HT1080 (cell line): ENCODE measurements around the gene CEMIP. TPM values are rescaled to one million over a fixed set of nuclear protein-coding genes. Genes with fewer than 3 reads are reported as not detected.

Source experiments
- DNase-seq: peaks from one replicate; pipeline ENCODE4 v3.0.0-alpha.2; 2015; ENCODE audit warnings: low read depth
- polyA plus RNA-seq, 2 experiments: library from polyadenylated mRNA; depleted of rRNA; stranded (reverse); fragments of >200 nt; gene quantifications; 2 replicates each; pipeline ENCODE4 v1.2.3, GENCODE V29; 2015
- total RNA-seq: library from RNA; depleted of rRNA; stranded (reverse); fragments of >200 nt; shearing (Covaris generic); gene quantifications from 2 replicates; pipeline ENCODE4 v1.2.3, GENCODE V29; 2014; rRNA removed

The CEMIP gene, protein sequence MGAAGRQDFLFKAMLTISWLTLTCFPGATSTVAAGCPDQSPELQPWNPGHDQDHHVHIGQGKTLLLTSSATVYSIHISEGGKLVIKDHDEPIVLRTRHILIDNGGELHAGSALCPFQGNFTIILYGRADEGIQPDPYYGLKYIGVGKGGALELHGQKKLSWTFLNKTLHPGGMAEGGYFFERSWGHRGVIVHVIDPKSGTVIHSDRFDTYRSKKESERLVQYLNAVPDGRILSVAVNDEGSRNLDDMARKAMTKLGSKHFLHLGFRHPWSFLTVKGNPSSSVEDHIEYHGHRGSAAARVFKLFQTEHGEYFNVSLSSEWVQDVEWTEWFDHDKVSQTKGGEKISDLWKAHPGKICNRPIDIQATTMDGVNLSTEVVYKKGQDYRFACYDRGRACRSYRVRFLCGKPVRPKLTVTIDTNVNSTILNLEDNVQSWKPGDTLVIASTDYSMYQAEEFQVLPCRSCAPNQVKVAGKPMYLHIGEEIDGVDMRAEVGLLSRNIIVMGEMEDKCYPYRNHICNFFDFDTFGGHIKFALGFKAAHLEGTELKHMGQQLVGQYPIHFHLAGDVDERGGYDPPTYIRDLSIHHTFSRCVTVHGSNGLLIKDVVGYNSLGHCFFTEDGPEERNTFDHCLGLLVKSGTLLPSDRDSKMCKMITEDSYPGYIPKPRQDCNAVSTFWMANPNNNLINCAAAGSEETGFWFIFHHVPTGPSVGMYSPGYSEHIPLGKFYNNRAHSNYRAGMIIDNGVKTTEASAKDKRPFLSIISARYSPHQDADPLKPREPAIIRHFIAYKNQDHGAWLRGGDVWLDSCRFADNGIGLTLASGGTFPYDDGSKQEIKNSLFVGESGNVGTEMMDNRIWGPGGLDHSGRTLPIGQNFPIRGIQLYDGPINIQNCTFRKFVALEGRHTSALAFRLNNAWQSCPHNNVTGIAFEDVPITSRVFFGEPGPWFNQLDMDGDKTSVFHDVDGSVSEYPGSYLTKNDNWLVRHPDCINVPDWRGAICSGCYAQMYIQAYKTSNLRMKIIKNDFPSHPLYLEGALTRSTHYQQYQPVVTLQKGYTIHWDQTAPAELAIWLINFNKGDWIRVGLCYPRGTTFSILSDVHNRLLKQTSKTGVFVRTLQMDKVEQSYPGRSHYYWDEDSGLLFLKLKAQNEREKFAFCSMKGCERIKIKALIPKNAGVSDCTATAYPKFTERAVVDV (N-terminal part only)
- 1.7 and 2.3 TPM in 2 replicates for total RNA-seq
- 2.0 and 2.9 TPM in 2 replicates for polyA plus RNA-seq (2015; cell fraction: cytosol; rRNA removed)
- polyA plus RNA-seq (2015; cell fraction: nucleus; rRNA removed): 22.9 and 25.2 TPM in 2 replicates

DNA sequence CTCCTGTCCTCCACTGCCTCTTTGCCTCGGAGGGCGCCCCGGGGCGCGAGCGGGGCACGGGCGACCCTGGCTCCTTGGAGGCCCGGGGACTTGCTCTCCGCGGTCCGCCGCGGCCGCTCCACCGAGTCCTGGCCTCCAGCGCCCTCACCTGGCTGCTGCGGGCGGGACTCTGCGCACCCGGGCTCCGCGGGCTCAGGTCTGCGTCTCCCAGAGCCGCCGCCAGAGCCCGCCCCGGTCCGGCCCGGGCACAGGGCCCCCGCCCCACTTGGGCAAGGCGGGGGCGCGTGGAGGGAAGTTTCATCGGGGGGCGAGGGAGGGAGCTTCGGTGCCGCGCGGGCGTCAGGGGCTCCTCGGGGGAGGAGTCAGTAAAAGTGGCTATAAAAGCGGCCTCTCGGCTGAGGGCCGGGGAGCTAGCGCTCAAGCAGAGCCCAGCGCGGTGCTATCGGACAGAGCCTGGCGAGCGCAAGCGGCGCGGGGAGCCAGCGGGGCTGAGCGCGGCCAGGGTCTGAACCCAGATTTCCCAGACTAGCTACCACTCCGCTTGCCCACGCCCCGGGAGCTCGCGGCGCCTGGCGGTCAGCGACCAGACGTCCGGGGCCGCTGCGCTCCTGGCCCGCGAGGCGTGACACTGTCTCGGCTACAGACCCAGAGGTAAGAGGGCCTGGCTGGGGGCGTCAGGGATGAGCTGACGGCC is at the start of gene CEMIP:
TSS of gene CEMIP (plus strand) at position 407 of the 694 bp plus-strand sequence. CDS start 94,510 bp downstream, outside the sequence.
- DNase-seq: peak; percentile 68

DNA sequence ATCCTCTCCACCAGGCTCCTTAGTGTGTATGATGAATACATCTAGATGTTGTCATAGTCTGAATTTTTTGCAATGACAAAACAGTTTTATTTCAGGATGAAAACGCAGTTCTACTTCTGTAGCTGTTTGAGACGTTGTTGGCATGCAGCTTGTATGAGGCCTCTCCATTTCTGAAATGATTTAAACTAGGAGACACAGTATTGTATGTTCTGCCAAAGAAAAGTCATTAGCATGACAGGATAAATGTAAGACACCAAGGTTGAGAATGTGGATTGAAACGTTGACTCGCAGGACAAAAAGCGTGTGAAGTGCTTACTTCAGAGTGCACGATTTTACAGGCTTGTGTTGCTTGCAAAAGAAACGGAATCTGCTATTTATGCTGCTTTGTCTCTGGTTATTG is 48.8 kb upstream of the CEMIP start:
- no peak for DNase-seq

DNA sequence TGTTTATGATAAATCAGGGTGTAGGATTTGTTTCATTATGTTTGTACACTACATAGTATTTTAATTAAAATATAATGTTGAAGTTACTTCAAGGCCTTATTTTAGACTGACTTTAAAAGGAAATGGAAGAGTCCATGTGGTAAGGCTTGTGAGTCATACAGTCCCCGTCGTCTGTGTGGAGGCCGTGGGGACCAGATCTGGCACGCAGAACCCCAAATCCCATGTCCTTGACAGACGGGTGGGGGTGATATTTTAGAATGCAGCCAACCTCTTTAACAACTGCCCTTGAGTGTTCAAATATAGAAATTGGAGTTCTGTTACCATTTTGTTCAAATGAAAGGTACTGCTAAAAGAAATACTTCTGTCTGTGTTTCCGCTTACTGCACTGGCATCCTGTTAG is 48.2 kb upstream of the CEMIP start:
- DNase-seq: no peak

DNA sequence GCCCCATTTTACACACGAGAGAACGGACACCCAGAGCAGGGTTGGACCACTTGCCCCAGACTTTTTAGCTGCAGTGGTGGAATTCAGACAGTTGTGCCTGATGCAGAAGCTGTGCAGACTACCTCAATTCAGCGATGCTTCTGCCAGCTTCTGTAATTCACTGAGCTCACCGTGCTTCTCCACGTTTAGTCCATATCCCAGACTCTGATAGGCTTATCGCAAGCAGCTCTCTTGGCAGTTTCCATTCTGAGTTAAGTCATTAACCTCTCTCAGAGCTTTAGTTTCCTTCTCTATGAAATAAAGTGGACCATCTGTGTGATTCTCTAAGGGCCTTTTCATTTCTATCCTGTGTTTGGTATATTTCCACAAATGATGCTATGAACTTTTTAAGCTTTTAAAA is 47.0 kb upstream of the CEMIP start:
- DNase-seq: no peak

DNA sequence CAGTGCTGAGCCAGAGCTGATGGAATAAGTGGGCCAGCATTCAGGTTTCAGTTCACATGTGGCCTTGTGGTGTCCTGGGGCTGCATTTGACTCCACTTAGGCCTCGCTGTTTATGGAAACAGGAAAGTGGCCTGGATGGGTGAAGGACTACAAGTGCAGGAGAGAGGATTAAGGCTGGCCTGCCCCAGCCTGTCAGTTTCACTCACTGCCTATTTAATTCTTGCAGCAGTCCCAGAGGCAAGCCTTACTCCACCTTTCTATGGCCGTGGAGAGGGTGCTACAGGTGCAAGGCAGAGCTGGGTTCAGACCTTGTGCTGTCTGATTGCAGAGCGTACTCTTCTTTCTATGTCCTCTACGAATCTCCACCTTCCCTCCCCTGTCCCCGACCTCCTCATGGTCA is 46.4 kb upstream of the CEMIP start:
- no peak for DNase-seq

DNA sequence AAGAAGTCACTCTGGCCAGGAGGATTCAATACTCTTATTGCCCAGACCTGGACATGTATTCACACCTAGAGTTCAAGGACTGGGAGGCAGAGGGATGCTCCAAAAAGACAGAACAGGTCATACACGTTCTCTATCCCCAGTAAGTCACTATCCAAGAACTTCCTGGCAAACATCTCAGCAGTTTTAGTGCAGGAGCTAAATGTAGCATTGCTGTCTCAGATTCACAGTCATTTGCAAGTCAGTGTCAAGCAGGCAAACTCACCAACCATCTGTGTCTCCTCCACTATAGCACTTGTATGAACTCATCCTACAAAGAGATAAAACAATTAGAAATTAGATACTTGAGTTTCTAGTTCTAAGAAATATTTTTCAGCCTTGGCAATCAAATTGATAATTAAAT is 45.7 kb upstream of the CEMIP start:
- no peak for DNase-seq

DNA sequence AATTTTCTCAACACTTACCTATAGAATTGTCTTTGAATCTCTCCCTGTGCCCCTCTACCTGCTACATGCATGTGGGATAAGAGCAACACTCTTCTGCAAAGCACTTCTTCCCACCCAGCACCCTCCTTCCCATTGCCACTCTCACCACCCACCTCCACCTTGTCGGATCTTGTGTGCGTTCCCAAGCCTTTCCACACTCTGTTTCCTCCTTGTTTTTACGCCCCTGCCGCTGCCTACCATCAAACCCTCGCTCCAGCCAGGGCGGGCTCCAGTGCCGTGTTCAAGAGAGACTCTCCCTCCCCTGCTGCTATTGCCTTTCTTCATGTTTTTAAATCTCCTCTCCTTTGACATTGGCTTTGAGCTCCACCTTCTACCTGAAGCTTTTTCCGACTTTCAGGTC is 43.8 kb upstream of the CEMIP start:
- DNase-seq: no peak

DNA sequence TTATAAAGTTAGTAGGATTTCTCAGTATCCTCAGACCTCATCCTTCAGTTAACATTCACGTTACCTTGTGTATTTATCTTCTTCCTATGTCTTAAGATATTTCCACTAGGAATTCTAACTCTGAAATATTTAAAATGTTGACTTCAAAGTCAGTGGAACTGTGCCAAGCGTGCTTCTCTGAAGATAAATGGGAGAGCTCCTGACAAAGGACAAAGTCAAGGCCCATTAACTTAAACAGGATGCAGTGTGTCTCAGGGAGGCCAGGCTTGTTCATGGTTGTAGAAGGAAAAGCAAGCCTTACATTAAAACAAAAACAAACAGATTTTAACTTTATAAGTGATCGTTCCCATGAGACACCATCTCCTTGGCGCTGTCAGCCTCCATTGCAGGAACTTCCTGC is 42.6 kb upstream of the CEMIP start:
- no peak for DNase-seq

DNA sequence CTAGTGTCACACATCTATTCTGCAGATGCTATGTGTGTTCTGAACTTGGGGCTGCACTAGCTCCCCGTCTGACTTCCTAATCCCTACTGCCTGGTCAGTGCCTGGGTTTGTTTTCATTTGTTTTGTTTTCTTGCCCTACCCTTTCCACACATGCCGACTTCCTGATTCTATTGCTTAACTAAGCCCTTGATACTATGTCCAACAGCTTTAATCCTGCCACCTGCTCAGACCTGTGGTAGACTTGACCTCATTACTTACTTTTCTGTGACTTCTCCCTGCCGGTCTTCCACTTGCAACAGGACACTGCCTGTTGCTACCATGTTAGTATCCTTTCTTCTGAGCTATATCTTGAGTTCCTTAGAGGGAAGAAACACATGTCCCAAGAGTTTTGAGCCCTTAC is 39.3 kb upstream of the CEMIP start:
- DNase-seq: no peak

DNA sequence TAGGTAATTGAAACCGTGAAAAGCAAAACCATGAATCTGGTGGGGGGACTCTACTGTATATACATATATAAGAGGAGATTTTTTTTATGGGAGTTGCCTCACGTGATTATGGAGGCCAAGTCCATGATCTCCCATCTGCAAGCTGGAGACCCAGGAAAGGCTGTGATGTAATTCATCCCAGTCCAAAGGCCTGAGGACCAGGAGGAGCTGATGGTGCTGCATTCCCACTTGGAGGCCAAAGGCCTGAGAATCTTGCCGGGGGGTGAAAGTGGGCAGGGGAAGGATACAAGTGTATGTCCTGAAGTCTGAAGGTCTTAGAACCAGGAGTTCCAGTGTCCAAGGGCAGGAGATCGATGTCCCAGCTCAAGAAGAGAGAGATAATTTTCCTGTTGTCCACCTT is 37.1 kb upstream of the CEMIP start:
- no peak for DNase-seq

DNA sequence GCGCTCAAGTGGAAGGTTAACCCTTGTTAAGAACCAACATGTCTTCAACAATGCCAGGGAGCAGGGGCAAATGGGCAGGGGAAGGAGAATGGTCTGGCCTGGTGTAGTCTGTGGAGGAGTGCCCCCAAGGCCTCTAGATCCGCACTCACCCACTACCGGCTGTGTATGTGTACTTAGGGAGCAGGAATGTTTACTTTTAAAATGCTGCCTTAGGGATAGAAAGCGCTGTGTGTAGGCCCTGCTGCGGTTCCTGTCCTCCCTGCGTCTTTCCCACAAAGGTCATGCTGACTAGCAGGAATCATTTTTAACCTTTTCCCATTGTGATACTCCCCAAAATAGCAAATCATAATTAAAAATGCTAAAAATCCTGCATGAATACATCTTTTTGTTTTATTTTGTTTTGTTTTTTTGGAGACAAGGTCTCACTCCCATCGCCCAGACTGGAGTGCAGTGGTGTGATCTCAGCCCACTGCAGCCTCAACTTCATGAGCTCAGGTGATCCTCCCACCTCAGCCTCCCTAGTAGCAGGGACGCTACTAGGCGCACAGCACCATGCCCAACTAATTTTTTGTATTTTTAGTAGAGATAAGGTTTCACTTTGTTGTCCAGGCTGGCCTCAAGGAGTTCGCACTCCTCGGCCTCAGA is 35.9 kb upstream of the CEMIP start:
- DNase-seq: no peak

DNA sequence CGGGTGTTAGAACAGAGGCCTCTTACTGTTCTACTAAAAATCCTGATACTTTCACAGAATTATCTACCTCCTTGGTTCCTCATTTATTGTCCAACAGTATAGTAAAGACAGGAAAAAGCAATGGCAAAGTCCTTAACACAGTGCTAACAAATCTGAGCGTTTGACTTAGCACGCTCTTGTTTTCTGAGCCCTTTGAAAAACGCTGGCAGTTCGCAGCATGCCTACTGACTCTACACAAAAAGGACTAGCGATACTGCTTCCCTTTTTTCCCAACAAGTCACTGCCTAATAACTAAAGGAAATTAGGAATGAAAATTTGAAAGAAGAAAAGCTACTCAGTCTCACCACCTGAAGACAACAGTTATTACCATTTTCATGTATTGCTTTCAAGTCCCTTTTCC is 34.8 kb upstream of the CEMIP start:
- DNase-seq: no peak

DNA sequence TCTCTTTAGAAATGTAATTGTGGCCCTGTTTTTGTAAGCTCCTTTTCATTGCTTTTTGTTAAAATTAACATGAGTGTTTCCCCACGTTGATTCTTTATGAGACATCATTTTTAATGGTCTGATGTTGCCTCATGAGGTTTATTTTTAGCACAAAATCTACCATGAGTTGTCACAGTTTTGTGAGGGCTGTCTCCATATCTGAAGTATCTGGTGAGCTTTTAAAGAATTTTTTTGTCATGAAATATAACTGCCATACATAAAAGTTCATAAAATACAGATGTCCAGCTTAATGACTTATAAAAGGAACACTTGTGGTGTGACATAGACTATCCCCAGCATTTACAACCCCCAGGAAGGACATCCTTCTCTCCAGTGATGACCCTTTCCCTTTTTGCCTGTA is 34.3 kb upstream of the CEMIP start:
- DNase-seq: no peak

DNA sequence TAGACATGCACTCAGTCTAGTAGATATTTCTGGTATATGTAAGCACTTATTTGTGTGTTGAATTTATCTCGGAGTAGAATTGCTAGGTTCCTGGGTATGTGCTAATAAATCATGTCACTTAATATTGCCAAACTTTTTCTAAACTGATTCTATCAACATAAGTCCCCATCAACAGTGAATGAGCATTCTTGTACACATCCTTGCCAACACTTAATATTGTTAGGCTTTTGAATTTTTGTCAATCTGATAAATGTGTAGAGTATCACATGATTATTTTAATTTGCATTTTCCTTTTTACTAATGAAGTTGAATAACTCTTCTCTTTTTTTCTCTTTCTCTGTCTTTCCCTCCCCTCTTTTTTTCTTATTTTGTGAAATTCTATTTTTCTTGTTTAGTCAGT is 33.3 kb upstream of the CEMIP start:
- DNase-seq: no peak

DNA sequence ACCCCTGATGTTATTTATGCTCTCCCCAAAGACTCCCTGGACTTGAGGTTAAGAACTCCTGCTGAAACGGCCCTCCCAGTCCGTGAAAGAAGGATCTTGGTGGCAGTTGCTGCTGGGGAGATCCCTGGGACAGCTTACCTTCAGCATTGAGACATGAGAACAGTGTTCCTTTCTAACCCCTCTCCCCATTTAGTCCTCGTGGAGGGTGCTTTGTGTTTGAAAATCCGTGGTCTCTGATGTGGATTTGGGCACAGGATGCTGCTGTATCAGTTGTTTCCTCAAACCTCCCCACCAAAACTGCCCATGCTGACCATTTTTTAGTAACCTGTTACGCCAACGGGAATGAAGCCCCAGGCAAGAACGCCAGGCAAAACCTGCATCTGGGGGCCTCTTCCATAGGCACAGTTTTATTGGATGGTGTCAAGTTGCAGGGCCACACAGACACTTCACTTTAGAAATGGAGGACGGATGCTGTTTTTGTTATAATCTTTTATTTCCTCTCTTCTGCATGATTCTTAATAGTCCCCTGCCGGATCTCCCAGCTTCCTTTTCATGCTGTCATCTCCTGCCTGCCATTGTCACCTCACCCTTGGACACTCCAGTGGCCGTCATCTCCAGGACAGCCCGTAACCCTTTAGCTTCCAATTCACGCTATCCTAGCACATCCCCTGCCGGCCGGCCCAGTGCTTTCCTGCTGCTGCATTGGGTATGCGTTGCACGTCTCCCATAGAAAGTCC is 31.7 kb upstream of the CEMIP start:
- DNase-seq: no peak

DNA sequence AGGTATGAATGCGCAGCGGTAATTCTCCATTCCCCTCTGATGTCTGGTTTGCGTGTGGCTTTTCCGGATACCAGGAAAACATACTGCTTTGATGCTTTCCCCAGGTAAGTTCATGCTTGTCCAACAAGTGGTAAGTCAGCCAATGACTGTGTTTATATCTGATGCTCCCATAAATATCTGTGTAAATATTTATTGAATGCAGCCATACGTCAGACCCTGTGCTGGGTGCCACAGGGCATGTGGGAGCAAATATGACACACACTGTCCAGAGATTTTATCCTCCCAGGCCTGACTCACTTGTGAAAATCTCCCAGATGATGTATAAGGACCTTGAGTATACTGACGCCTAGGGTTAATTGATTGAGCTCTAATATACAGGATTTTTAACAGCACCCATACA is 29.6 kb upstream of the CEMIP start:
- no peak for DNase-seq

DNA sequence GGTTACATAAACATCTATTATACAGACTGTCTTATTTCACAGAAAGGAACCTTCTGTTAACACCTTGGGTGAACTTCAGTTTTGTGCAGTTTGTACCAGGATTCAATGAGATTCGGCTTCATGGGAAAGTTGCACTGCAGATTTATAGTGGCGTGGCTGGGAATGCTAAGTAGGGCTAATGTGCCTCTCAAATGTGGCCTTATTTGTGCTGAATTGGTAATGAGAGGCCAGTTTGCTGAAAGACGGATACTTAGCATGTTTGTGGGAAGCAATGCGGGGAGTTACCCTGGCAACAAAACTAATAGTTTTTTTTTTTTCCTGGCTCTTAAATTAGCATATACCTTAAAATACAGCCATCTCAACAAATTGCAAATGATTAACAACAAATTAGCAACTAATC is 28.6 kb upstream of the CEMIP start:
- DNase-seq: no peak

DNA sequence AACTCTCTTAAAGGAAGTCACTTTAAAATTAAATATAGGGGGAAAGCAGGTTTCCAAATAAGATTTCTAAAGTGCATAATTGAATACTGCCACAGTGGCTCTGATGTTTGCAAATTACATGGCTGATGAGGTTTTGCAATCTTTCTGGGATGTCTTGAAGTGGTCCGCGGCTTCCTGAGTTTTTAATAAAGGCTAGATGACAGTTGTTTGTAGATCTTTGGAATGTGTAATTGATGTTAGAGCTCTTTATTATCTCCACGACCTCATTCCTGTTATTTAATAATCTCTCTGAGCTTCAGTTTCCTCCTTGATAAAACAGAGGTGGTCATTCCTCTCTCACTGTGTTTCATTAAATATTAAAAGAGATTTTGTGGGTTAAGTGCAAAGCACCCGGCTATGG is 27.0 kb upstream of the CEMIP start:
- DNase-seq: no peak

DNA sequence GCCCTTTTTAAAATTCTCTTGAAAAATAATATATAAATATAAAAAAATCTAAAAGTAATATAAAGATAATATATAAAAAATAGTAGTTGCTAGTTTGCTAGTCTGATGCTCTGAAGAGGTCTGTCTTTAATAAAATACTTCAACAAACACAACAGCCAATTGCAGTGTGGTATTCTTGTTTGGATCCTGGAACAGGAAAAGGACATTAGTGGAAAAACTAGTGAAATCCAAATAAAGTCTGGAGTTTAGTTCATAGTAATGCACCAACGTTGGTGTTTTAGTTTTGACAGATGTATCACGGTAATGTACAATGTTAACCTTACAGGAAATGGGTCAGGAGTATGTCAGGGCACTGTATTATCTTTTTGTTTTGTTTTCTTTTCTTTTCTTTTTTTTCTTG is 26.0 kb upstream of the CEMIP start:
- DNase-seq: no peak

DNA sequence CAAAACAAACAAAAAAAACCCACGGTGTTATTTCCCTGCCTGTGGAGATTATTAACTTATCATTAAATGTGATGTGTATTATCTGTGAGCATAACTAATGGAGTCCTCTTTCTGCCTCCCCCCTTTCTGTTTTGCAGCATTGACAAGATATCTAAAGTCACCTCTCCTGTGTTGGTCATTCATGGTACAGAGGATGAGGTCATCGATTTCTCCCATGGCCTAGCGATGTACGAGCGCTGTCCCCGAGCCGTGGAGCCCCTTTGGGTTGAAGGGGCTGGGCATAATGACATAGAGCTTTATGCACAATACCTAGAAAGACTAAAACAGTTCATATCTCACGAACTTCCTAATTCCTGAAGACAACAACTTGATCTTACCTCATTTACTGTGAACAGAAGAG is 25.2 kb upstream of the CEMIP start:
- no peak for DNase-seq
